ENCODE data around the gene PHC2. TPM values are rescaled to one million over a fixed set of nuclear protein-coding genes. Genes with fewer than 3 reads are reported as not detected.
A peak's percentile ranks its signal among the peaks of the same experiment; 100 is the strongest.

Gene PHC2
- total and polyA plus RNA-seq, 2 donors from 2014 or later: 118 to 149 TPM

- H3K9ac ChIP-seq (ENCODE audit: low read length in 3 of 3): no peak overlapping the region
- H3K4me3 ChIP-seq (ENCODE audit: low read length in 3 of 3): no peak overlapping the region
- peaks cover 0 to 12% (median 0%) of the 10 kb centered on the region in 3 donors for H3K4me1 ChIP-seq (ENCODE audit: control insufficient read depth in 2 of 3, insufficient read depth in 2 of 3, low read depth in 1 of 3, low read length in 3 of 3)
- no peak for TF ChIP-seq CTCF (IDR thresholded peaks at IDR 0.05; ENCODE audit: borderline replicate concordance, extremely low read depth, insufficient read depth)
- H3K36me3 ChIP-seq (ENCODE audit: control insufficient read depth in 2 of 3, insufficient read depth in 3 of 3, low read length in 3 of 3): peaks cover 7 to 25% (median 14%) of the 10 kb centered on the region in 3 donors
- H3K27ac ChIP-seq (ENCODE audit: low read depth in 2 of 2, low read length in 2 of 2): no peak overlapping the region
- H3K27me3 ChIP-seq (ENCODE audit: control insufficient read depth, insufficient read depth, low read length): no peaks in the 10 kb centered on the region
- no peaks in the 10 kb centered on the region for H3K9me3 ChIP-seq (ENCODE audit: control insufficient read depth in 2 of 3, insufficient read depth in 1 of 3, low read length in 3 of 3)
- FAIRE-seq: no peak
- intact Hi-C loops (cut with DNase I): no loop called here
- peak in 1 of 5 donors; percentile 2 for DNase-seq
Observed at GRCh38 chr1:33276573-33277298, 154.2 kb downstream of the PHC2 start.

GRCh38 chr1:33275706-33276572, 155.0 kb downstream of the PHC2 start:
- TF ChIP-seq CTCF (IDR thresholded peaks at IDR 0.05; ENCODE audit: borderline replicate concordance, extremely low read depth, insufficient read depth): no peak
- intact Hi-C loops (cut with DNase I): no loop called here
- peaks cover 2 to 17% (median 10%) of the 10 kb centered on the region in 3 donors for H3K36me3 ChIP-seq (ENCODE audit: control insufficient read depth in 2 of 3, insufficient read depth in 3 of 3, low read length in 3 of 3)
- H3K4me3 ChIP-seq (ENCODE audit: low read length in 3 of 3): no peak overlapping the region
- H3K27ac ChIP-seq (ENCODE audit: low read depth in 2 of 2, low read length in 2 of 2): no peak overlapping the region
- FAIRE-seq: no peak
- peak in 1 of 5 donors; percentile 38 for DNase-seq
- H3K9me3 ChIP-seq (ENCODE audit: control insufficient read depth in 2 of 3, insufficient read depth in 1 of 3, low read length in 3 of 3): no peaks in the 10 kb centered on the region
- no peaks in the 10 kb centered on the region for H3K27me3 ChIP-seq (ENCODE audit: control insufficient read depth, insufficient read depth, low read length)
- peaks cover 0 to 12% (median 0%) of the 10 kb centered on the region in 3 donors for H3K4me1 ChIP-seq (ENCODE audit: control insufficient read depth in 2 of 3, insufficient read depth in 2 of 3, low read depth in 1 of 3, low read length in 3 of 3)
- no peak overlapping the region for H3K9ac ChIP-seq (ENCODE audit: low read length in 3 of 3)

GRCh38 chr1:33275195-33275594, 155.7 kb downstream of the PHC2 start:
- no peak for TF ChIP-seq CTCF (IDR thresholded peaks at IDR 0.05; ENCODE audit: borderline replicate concordance, extremely low read depth, insufficient read depth)
- H3K9me3 ChIP-seq (ENCODE audit: control insufficient read depth in 2 of 3, insufficient read depth in 1 of 3, low read length in 3 of 3): no peaks in the 10 kb centered on the region
- H3K9ac ChIP-seq (ENCODE audit: low read length in 3 of 3): no peak overlapping the region
- intact Hi-C loops (cut with DNase I): no loop called here
- peak overlapping the region in 1 of 2 donors; percentile 16 for H3K27ac ChIP-seq (ENCODE audit: low read depth in 2 of 2, low read length in 2 of 2)
- H3K4me3 ChIP-seq (ENCODE audit: low read length in 3 of 3): no peak overlapping the region
- DNase-seq: peak in 1 of 5 donors; percentile 7
- H3K27me3 ChIP-seq (ENCODE audit: control insufficient read depth, insufficient read depth, low read length): no peaks in the 10 kb centered on the region
- H3K4me1 ChIP-seq (ENCODE audit: control insufficient read depth in 2 of 3, insufficient read depth in 2 of 3, low read depth in 1 of 3, low read length in 3 of 3): peaks cover 0 to 12% (median 0%) of the 10 kb centered on the region in 3 donors
- no peak for FAIRE-seq
- H3K36me3 ChIP-seq (ENCODE audit: control insufficient read depth in 2 of 3, insufficient read depth in 3 of 3, low read length in 3 of 3): peaks cover 5 to 15% (median 10%) of the 10 kb centered on the region in 3 donors

Data from kidney (tissue), 14 donors.